PFSK-1 (cell line): ENCODE data around the gene KIF3B.

Experiments
- SIN3A ChIP-seq: IDR thresholded peaks from 2 replicates; pipeline ENCODE4 v1.6.1; 2012; ENCODE audit warnings: mild to moderate bottlenecking, low read length, moderate library complexity, borderline replicate concordance; ENCODE audit not compliant: insufficient read depth
- TF ChIP-seq, protein P1 (sequence below), 2 experiments: IDR thresholded peaks; 2 replicates each; pipeline versions ENCODE4 v1.6.1 to v1.8.0; 2011 to 2012; ENCODE audit warnings: low read depth in 2 of 2, low read length in 2 of 2, control low read depth in 1 of 2, inconsistent platforms in 1 of 2, mild to moderate bottlenecking in 1 of 2, moderate library complexity in 1 of 2; ENCODE audit not compliant: insufficient read depth in 1 of 2

DNA sequence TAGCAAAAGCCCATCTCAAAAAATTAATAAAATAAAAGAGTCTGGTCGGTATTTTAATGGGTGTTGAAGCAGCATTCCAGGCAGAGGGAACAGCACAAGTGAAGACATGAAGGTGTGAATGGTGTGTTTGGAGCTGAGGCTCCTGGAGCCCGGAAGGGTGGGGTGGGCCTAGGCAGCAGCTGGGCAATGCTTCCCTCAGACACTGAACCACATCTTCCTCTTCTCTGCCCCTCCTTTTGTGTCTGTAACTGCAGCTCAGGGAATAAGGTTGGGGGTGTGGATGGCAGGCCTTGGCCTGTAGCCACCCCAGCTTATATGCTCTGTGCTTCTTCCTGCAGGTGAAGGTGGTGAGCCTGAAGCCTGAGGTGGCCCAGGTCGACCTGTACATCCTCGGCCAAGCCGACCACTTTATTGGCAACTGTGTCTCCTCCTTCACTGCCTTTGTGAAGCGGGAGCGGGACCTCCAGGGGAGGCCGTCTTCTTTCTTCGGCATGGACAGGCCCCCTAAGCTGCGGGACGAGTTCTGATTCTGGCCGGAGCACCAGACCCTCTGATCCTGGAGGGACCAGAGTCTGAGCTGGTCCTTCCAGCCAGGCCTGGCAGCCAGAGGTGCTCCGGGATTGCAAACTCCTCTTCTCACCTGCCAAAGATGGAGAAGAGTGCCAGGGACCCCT lies 43.2 kb upstream of the KIF3B start:
- TF ChIP-seq, protein P1, sequence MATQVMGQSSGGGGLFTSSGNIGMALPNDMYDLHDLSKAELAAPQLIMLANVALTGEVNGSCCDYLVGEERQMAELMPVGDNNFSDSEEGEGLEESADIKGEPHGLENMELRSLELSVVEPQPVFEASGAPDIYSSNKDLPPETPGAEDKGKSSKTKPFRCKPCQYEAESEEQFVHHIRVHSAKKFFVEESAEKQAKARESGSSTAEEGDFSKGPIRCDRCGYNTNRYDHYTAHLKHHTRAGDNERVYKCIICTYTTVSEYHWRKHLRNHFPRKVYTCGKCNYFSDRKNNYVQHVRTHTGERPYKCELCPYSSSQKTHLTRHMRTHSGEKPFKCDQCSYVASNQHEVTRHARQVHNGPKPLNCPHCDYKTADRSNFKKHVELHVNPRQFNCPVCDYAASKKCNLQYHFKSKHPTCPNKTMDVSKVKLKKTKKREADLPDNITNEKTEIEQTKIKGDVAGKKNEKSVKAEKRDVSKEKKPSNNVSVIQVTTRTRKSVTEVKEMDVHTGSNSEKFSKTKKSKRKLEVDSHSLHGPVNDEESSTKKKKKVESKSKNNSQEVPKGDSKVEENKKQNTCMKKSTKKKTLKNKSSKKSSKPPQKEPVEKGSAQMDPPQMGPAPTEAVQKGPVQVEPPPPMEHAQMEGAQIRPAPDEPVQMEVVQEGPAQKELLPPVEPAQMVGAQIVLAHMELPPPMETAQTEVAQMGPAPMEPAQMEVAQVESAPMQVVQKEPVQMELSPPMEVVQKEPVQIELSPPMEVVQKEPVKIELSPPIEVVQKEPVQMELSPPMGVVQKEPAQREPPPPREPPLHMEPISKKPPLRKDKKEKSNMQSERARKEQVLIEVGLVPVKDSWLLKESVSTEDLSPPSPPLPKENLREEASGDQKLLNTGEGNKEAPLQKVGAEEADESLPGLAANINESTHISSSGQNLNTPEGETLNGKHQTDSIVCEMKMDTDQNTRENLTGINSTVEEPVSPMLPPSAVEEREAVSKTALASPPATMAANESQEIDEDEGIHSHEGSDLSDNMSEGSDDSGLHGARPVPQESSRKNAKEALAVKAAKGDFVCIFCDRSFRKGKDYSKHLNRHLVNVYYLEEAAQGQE (IDR thresholded peaks at IDR 0.05; ENCODE audit: insufficient read depth in 1 of 2, low read depth in 2 of 2, low read length in 2 of 2): no peak
- no peak for TF ChIP-seq SIN3A
